ENCODE results near the gene ADAMTS12. TPM values are rescaled to one million over a fixed set of nuclear protein-coding genes. Genes with fewer than 3 reads are reported as not detected.

The ADAMTS12 gene
- total RNA-seq, 1 experiment from 2014 or later = not detected

DNA sequence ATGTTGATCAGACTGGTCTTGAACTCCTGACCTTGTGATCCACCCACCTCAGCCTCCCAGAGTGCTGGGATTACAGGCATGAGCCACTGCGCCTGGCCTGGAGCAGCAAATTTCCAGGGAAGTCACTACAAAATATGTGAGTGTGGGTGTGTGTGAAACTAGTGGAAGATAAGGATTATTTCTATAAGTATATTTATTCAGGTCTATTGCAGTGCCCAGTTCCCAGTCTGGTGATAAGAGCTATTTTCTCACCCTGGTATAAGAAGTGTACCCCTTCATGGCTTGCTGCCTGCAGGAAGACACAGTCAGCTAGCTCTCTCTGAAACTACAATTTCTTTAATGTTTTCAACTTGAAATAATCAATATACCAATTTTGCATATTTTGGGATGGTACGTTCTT is 414.0 kb downstream of the ADAMTS12 start:
- no peak for DNase-seq (ENCODE audit: low read depth, low spot score)
- in situ Hi-C loops (cut with HindIII; ENCODE audit: low pct_unique_long_range_greater_than_20kb, low sequenced_read_pairs) = no loop called here

DNA sequence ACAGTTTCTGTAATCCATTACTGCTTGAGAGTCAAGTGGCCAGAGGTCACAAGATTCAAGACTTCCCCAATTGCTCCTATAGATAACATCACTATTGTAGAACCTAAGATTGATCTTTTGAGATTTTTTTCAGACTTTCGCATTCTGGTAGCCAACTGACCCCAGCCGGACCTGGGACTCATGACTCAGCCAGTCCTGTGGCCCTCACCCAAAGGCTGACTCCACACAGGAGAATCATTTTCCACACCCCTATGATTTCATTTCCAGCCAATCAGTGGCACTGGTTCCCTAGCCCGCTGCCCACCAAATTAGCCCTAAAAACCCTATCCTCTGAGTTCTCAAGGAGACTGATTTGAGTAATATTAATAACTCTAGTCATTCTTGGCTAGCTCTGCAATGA is 414.8 kb downstream of the ADAMTS12 start:
- no peak for DNase-seq (ENCODE audit: low read depth, low spot score)
- in situ Hi-C loops (cut with HindIII; ENCODE audit: low pct_unique_long_range_greater_than_20kb, low sequenced_read_pairs) = no loop called here

DNA sequence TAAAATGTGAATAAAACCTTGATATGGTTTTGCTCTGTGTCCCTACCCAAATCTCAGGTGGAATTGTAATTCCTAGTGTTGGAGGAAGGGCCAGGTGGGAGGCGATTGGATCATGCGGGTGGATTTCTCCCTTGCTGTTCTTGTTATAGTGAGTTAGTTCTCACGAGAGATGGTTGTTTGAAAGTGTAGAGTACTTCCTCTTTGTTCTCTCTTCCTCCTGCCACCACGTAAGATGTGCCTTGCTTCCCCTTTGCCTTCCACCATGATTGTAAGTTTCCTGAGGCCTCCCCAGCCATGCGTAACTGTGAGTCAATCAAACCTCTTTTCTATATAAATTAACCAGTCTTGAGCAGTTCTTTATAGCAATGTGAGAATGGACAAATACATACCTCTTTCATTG is 416.1 kb downstream of the ADAMTS12 start:
- in situ Hi-C loops (cut with HindIII; ENCODE audit: low pct_unique_long_range_greater_than_20kb, low sequenced_read_pairs) = no loop called here

DNA sequence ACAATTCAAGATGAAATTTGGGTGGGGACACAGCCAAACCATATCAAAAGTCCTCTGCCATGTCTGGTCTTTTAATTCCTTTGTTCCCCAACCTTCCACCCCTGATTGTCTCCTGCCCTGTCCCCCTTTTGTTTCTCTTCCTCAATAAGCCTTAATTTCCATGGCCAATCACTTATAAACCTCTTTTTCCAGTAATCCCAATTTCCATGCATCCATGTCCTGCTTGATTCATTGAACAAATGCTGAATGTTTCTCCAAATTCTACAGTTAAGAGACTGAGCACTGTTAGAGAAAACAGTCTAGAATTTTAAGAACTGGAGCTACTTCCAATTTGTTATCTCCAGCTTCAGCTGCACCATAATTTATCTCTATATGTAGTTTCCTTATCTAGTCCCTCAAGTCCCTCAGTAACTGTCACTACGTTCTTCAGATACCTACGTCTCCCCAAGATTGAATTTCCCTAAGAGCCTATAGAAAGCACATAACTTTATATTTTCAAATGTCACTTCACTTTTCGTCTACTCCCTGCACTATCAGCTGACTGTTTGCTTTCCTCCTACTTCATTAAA is 416.8 kb downstream of the ADAMTS12 start:
- in situ Hi-C loops (cut with HindIII; ENCODE audit: low pct_unique_long_range_greater_than_20kb, low sequenced_read_pairs) = no loop called here
- DNase-seq (ENCODE audit: low read depth, low spot score) = no peak

More for the DNA sequence above, 416.1 kb downstream of the ADAMTS12 start:
- no peak for DNase-seq (ENCODE audit: low read depth, low spot score)

DNA sequence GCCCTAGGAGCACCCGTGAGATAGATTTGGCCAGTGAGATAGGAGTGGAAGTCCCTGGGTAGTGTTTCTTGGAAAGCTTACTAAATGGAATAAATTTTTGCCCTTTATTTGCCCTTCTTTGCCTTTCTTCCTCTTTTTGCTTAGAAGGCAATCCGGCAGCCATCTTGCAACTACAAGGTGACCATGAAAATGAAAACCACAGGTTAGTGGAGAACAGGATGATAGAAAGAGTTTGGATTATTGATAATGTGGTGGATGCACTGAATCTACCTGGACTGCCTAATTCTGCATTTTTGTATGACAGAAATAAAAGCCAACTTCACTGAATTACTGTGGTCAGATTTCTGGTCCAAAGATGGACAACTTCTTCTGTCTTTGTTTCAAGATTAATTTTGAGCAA is 417.8 kb downstream of the ADAMTS12 start:
- in situ Hi-C loops (cut with HindIII; ENCODE audit: low pct_unique_long_range_greater_than_20kb, low sequenced_read_pairs) = no loop called here
- no peak for DNase-seq (ENCODE audit: low read depth, low spot score)

Small RNA genes within 50 kb of the gene (small RNA-seq; reads per million reads assigned to genes)
- gene RNU6-923P = 0 reads per million in 2 experiments

Other genes starting within 250 kb of the ADAMTS12 start
- not detected in 2 replicates for gene RXFP3, start 44.4 kb upstream of the ADAMTS12 start, total RNA-seq (2014; rRNA removed; shearing (Covaris generic))
- gene SLC45A2, start 92.7 kb upstream of the ADAMTS12 start, total RNA-seq (2014; rRNA removed; shearing (Covaris generic)) = 618 and 641 TPM in 2 replicates
- 40.3 and 48.7 TPM in 2 replicates for gene AMACR, start 116.1 kb upstream of the ADAMTS12 start, total RNA-seq (2014; rRNA removed; shearing (Covaris generic))
- gene C1QTNF3, start 151.2 kb upstream of the ADAMTS12 start, total RNA-seq (2014; rRNA removed; shearing (Covaris generic)) = 0.59 and 0.77 TPM in 2 replicates